Keratinocyte (primary cell): Measurements from ENCODE around the gene ALG6. TPM values are rescaled to one million over a fixed set of nuclear protein-coding genes. Genes with fewer than 3 reads are reported as not detected.
"Not testable (repeated sequence)": the region's sequence is repeated elsewhere in the genome, so short reads cannot be mapped to it uniquely, and the experiment has no call there.

ENCODE experiments used
- DNase-seq: peaks from one replicate; pipeline ENCODE4 v3.0.0-alpha.2; 2011; ENCODE audit warnings: low read depth, missing footprints, low spot score
- FAIRE-seq: peaks from 2 replicates; lab custom pipeline; 2011; peaks lifted over from hg19 to GRCh38; lab: Jason Lieb, UNC
- H2AFZ ChIP-seq: 2 replicates; pipeline ENCODE4 v1.6.0; 2012; ENCODE audit warnings: low read length, control low read depth, inconsistent platforms; ENCODE audit not compliant: control insufficient read depth
- H3K27ac ChIP-seq: 2 replicates; pipeline ENCODE4 v1.5.1; 2011; ENCODE audit warnings: low read length; ENCODE audit not compliant: control insufficient read depth, insufficient read depth
- H3K27me3 ChIP-seq: 3 replicates; pipeline ENCODE4 v1.6.0; 2011; ENCODE audit warnings: low read length; ENCODE audit not compliant: control insufficient read depth, insufficient read depth; ENCODE audit errors: extremely low read depth
- H3K36me3 ChIP-seq, 2 experiments: 2 replicates in 1 of 2; 3 replicates in 1 of 2; pipeline ENCODE4 v1.5.1; 2011; ENCODE audit warnings: low read length in 2 of 2, mild to moderate bottlenecking in 1 of 2; ENCODE audit not compliant: control insufficient read depth in 2 of 2, insufficient read depth in 2 of 2; ENCODE audit errors: extremely low read depth in 1 of 2
- H3K4me1 ChIP-seq: 3 replicates; pipeline ENCODE4 v1.5.1; 2011; ENCODE audit warnings: low read length; ENCODE audit not compliant: control insufficient read depth, insufficient read depth; ENCODE audit errors: extremely low read depth
- H3K4me2 ChIP-seq: 3 replicates; pipeline ENCODE4 v1.6.0; 2011; ENCODE audit warnings: low read depth, low read length; ENCODE audit not compliant: control insufficient read depth, insufficient read depth; ENCODE audit errors: extremely low read depth
- H3K4me3 ChIP-seq, 3 experiments: fragments of 200-600 bp in 1 of 3; sonication (generic) in 1 of 3; 2 replicates in 2 of 3; 3 replicates in 1 of 3; pipeline ENCODE4 v1.5.1; 2011 to 2016; ENCODE audit warnings: low read length in 3 of 3, mild to moderate bottlenecking in 3 of 3, control low read depth in 2 of 3, inconsistent platforms in 1 of 3, low read depth in 1 of 3, mixed read lengths in 1 of 3, mixed run types in 1 of 3, moderate library complexity in 1 of 3; ENCODE audit not compliant: control insufficient read depth in 2 of 3, insufficient read depth in 2 of 3; ENCODE audit errors: extremely low read depth in 1 of 3
- H3K79me2 ChIP-seq: 2 replicates; pipeline ENCODE4 v1.6.0; 2012; ENCODE audit warnings: low read length; ENCODE audit not compliant: control insufficient read depth, insufficient read depth
- H3K9ac ChIP-seq: 3 replicates; pipeline ENCODE4 v1.6.0; 2011; ENCODE audit warnings: low read length; ENCODE audit not compliant: control insufficient read depth, insufficient read depth; ENCODE audit errors: extremely low read depth
- H3K9me1 ChIP-seq: 3 replicates; pipeline ENCODE4 v1.6.0; 2011; ENCODE audit warnings: low read length; ENCODE audit not compliant: control insufficient read depth, insufficient read depth; ENCODE audit errors: extremely low read depth
- H3K9me3 ChIP-seq: 2 replicates; pipeline ENCODE4 v1.5.1; 2012; ENCODE audit warnings: low read depth, low read length; ENCODE audit not compliant: control insufficient read depth
- H4K20me1 ChIP-seq: 3 replicates; pipeline ENCODE4 v1.6.0; 2011; ENCODE audit warnings: low read length; ENCODE audit not compliant: control insufficient read depth, insufficient read depth; ENCODE audit errors: extremely low read depth
- EZH2 ChIP-seq: IDR thresholded peaks from one replicate; pipeline ENCODE4 v1.6.1; 2012; ENCODE audit warnings: inconsistent platforms, mild to moderate bottlenecking, low read length, moderate library complexity
- dilution Hi-C: fragments of 300-500 bp; cut with MboI; formaldehyde crosslinking; loops from one replicate; pipeline ENCODE4 v1.7.0; 2020; ENCODE audit warnings: low sequenced_read_pairs; ENCODE audit not compliant: extremely low pct_ligation_motif_present
- polyA plus RNA-seq, 5 experiments: library from polyadenylated mRNA; depleted of rRNA in 3 of 5; stranded (reverse) in 3 of 5; stranded (forward) in 1 of 5; unstranded in 1 of 5; fragments of >200 nt; gene quantifications; 1 replicate in 1 of 5; 2 replicates in 3 of 5; 3 replicates in 1 of 5; pipeline versions ENCODE4 v1.2.1 to v1.2.3, GENCODE V29; 2011 to 2012; ENCODE audit warnings: missing spikeins in 2 of 5, low read depth in 1 of 5, low replicate concordance in 1 of 5
- TF ChIP-seq, protein P1 (sequence below), 3 experiments: IDR thresholded peaks in 1 of 3; conservative IDR thresholded peaks in 1 of 3; optimal IDR thresholded peaks in 1 of 3; 2 replicates in 2 of 3; 3 replicates in 1 of 3; pipeline versions ENCODE3 to v1.5.1; 2011; ENCODE audit warnings: low read length in 3 of 3, mild to moderate bottlenecking in 3 of 3, moderate library complexity in 2 of 3, control low read depth in 1 of 3, inconsistent platforms in 1 of 3; ENCODE audit not compliant: insufficient read depth in 2 of 3; ENCODE audit errors: extremely low read depth in 1 of 3

ALG6 gene
- polyA plus RNA-seq, 1 donor (not counting 4 experiments of a cell fraction or from before 2014, with no cell fraction given): 20.5 TPM

DNA sequence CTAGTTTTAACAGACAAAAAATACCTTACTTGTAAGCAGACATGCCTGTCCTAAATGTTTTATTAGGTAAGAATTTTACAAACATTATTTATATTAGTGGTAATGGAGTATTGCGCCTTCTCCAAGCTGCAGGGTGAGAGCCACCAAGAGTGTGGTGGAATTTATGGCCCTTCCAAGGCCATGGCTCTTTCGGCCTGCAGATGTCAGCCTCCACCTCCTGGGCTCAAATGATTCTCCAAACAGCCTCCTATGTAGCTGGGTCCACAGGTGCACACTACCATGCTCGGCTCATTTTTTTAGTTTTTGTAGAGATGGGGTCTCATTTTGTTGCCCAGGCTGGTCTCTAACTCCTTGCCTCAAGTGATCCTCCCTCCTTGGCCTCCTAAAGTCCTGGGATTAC, 99.3 kb downstream of the ALG6 start:
- no peaks in the 10 kb centered on the region for H3K4me1 ChIP-seq
- no peak overlapping the region for H3K9ac ChIP-seq
- no peaks in the 10 kb centered on the region for H3K36me3 ChIP-seq
- H3K9me1 ChIP-seq: no peaks in the 10 kb centered on the region
- DNase-seq (no peak), FAIRE-seq (no peak)
- no peaks in the 10 kb centered on the region for H3K79me2 ChIP-seq
- no peak overlapping the region for H2AFZ ChIP-seq
- no peaks in the 10 kb centered on the region for H3K9me3 ChIP-seq
- H4K20me1 ChIP-seq: no peaks in the 10 kb centered on the region
- H3K4me3 ChIP-seq: no peak overlapping the region
- no peak overlapping the region for H3K4me2 ChIP-seq
- dilution Hi-C loops: no loop called here
- no peaks in the 10 kb centered on the region for H3K27me3 ChIP-seq
- no peak overlapping the region for H3K27ac ChIP-seq
- TF ChIP-seq, protein P1, sequence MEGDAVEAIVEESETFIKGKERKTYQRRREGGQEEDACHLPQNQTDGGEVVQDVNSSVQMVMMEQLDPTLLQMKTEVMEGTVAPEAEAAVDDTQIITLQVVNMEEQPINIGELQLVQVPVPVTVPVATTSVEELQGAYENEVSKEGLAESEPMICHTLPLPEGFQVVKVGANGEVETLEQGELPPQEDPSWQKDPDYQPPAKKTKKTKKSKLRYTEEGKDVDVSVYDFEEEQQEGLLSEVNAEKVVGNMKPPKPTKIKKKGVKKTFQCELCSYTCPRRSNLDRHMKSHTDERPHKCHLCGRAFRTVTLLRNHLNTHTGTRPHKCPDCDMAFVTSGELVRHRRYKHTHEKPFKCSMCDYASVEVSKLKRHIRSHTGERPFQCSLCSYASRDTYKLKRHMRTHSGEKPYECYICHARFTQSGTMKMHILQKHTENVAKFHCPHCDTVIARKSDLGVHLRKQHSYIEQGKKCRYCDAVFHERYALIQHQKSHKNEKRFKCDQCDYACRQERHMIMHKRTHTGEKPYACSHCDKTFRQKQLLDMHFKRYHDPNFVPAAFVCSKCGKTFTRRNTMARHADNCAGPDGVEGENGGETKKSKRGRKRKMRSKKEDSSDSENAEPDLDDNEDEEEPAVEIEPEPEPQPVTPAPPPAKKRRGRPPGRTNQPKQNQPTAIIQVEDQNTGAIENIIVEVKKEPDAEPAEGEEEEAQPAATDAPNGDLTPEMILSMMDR (optimal IDR thresholded peaks at IDR 0.05 in 1 of 3, IDR thresholded peaks at IDR 0.05 in 1 of 3, conservative IDR thresholded peaks at IDR 0.05 in 1 of 3; ENCODE audit: extremely low read depth in 1 of 3, insufficient read depth in 2 of 3, low read length in 3 of 3): peak in 2 of 3 experiments; percentile 12 to 46
- TF ChIP-seq EZH2: no peak

DNA sequence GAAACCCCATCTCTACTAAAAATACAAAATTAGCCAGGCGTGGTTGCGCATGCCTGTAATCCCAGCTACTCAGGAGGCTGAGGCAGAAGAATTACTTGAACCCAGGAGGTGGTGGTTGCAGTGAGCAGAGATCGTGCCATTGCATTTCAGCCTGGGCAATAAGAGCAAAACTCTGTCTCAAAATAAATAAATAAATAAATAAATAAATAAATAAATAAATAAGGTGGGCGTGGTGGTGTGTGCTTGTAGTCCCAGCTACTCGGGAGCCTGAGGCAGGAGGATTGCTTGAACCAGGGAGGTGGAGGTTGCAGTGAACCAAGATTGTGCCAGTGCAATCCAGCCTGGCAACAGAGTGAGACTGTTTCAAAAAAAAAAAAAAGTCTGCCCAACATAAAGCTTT, 101.3 kb downstream of the ALG6 start:
- H3K9me1 ChIP-seq, H3K4me2 ChIP-seq, H2AFZ ChIP-seq, H3K4me1 ChIP-seq, dilution Hi-C loops, H3K27ac ChIP-seq, DNase-seq, FAIRE-seq, H3K4me3 ChIP-seq, H3K36me3 ChIP-seq, H3K27me3 ChIP-seq, H3K79me2 ChIP-seq, H3K9me3 ChIP-seq, H3K9ac ChIP-seq, H4K20me1 ChIP-seq: not testable (repeated sequence)

DNA sequence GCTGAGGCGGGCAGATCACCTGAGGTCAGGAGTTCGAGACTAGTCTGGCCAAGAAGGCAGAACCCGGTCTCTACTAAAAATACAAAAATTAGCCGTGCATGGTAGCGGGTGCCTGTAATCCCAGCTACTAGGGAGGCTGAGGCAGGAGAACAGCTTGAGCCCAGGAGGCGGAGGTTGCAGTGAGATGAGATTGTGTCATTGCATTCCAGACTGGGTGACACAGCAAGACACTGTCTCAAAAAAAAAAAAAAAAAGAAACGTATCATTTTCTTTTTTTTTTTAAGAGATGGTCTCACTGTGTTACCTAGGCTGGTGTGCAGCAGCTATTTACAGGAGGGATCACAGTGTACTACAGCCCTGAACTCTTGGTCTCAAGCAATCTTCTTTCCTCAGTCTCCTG, 108.3 kb downstream of the ALG6 start:
- Histone ChIP-seq H3K9ac (no peak overlapping the region), H4K20me1 (no peaks in the 10 kb centered on the region), H2AFZ (no peak overlapping the region), H3K36me3 (no peaks in the 10 kb centered on the region), H3K9me3 (no peaks in the 10 kb centered on the region), H3K4me3 (no peak overlapping the region), H3K27ac (no peak overlapping the region), H3K27me3 (no peaks in the 10 kb centered on the region), H3K9me1 (no peaks in the 10 kb centered on the region), H3K4me1 (no peaks in the 10 kb centered on the region), H3K79me2 (no peaks in the 10 kb centered on the region), H3K4me2 (no peak overlapping the region)
- no peak for TF ChIP-seq EZH2
- TF ChIP-seq, protein P1 (optimal IDR thresholded peaks at IDR 0.05 in 1 of 3, IDR thresholded peaks at IDR 0.05 in 1 of 3, conservative IDR thresholded peaks at IDR 0.05 in 1 of 3; ENCODE audit: extremely low read depth in 1 of 3, insufficient read depth in 2 of 3, low read length in 3 of 3): no peak
- dilution Hi-C loops: no loop called here
- FAIRE-seq: no peak
- no peak for DNase-seq
